Stimulated activated CD4-positive, alpha-beta T cell treated with anti-CD3 and anti-CD28 coated beads, Interleukin-12 subunit alpha, Interleukin-12 subunit beta, amount 100 ng/mL, for 48 hours (primary cell): Measurements from ENCODE around the gene TLR1.
"Not testable (repeated sequence)": the region's sequence is repeated elsewhere in the genome, so short reads cannot be mapped to it uniquely, and the experiment has no call there.

Source experiments
- DNase-seq, 3 donors: peaks; one replicate each; pipeline ENCODE4 v3.0.0-alpha.2; 2020; ENCODE audit warnings: low read depth in 2 of 3, low spot score in 1 of 3

Gene TLR1

DNA sequence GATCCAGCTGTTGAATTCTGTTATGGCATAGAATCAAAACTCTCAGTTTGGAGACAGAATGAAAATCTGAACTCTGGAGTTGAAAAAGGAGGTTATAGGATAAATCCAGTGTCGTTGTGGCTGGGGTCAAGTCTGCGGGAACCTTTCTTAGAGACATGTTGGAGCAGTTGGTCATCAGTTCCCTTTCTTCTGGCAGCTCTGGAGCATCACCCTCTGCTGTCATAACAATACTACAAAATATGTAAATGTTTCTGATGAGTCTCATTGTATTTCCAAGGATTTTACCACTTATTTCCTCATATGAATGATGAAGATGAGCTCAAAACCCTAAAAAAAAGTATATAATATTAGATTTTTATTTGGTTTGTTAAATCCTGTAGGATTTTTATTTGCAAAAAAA lies 29.3 kb downstream of the TLR1 start:
- no peak for DNase-seq

DNA sequence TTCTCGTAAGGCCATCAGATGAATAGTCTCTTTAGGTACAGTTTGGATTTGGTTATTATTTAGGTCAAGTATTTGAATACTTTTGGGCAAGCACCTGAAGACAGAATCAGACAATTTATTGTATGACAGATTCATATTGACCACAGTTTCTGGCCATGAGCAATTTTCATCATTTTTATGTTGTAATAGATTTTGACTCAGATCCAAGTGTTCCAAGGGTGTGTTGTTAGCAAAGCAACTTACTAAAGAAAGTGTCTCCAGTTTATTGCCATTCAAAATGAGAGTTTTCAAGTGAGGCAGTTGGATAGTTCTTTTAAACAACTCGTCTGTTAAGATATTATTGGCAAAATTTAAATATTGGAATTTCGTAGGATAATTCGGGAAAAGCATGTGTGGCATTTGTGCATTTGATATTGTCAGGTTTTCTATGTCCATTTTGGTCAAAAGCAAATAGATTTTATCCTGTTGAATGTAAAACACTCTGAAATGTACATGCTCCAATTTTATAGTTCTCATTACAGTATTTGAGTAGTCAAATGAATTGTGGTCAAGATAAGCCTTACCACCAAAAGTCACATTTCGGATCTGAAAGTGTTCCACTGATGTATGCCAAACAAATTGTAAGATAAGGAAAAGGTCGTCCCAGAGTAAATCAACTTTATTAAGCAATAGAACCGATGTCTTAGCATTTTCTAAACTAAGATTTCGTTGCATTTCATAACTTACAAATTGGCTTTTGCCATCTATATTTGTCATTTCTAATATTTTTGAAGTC lies 30.2 kb downstream of the TLR1 start:
- no peak for DNase-seq

DNA sequence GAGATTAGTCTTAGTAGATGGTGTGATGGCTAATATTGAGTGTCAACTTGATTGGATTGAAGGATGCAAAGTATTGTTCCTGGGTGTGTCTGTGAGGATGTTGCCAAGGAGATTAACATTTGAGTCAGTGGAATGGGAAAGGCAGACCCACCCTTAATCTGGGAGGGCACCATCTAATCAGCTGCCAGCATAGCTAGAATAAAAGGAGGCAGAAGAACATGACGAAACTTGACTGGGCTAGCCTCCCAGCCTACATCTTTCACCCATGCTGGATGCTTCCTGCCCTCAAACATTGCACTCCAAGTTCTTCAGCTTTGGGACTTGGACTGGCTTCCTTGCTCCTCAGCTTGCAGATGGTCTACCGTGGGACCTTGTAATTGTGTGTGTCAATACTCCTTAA lies 34.3 kb downstream of the TLR1 start:
- not testable (repeated sequence) for DNase-seq

DNA sequence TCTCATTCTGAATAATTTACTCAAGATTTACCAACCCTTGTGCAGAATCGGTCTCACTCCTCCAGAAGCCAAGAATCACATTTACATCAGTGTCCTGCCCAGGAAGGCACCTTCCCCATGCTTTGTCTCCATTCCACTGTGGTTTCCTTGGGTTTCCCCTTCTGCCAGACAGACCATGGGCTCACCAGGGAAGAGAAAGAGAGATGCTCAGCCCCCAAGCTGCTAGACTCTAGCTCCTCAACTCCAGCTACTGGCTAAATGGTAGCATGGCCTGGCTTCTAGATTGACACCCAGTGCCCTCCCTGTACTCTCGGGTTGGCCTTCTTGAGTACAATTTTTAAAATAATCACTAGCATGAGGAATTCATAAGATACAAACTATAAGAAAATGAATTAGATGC lies 34.7 kb downstream of the TLR1 start:
- no peak for DNase-seq

DNA sequence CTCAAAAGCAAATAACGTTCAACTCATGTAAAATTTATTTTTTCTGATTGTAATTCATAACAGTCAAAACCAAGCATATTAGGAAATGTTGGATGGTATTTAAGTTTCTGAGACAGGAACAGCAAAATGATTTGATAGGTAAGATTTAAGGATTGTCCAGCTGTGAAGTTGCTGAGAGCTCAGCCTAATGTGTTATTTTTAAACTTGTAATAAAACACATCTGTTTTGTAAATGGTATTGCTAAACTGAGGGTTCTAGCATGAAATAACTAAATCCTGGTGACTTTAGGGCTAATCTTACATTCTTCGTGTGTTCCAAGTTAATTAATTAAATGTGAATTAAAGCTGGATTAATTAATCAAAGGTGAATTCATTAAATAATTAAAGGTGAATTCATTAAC lies 35.1 kb downstream of the TLR1 start:
- no peak for DNase-seq

DNA sequence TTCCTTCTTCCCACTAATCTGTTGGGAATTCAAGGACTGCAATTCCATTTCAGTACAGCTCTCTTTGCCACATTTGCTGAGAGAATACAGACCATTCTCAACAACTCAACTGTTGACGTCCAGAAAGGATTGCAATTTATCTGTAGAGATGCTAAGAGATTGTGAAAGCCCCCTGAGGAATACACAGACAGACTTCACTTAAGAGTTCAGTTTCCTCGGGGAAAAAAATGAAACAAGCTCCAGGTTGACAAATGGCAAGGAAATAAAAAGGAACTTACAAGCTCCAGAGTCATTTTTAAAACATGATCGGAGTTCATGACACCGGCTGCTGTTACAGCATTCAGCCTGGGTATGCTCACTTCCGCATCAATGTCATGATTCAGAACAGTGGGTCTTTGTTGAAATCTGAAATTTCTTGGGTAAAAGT lies 35.6 kb downstream of the TLR1 start:
- no peak for DNase-seq

DNA sequence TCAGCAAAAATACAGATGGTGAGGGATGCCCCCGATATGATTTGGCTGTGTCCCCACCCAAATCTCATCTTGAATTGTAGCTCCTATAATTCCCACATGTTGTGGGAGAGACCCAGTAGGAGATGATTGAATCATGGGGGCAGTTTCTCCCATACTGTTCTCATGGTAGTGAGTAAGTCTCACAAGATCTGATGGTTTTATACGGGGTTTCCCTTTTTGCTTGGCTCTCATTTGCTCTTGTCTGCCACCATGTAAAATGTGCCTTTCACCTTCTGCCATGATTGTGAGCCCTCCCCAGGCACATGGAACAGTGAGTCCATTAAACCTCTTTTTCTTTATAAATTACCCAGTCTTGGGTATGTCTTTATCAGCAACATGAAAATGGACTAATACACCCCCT lies 37.7 kb downstream of the TLR1 start:
- DNase-seq: not testable (repeated sequence)

DNA sequence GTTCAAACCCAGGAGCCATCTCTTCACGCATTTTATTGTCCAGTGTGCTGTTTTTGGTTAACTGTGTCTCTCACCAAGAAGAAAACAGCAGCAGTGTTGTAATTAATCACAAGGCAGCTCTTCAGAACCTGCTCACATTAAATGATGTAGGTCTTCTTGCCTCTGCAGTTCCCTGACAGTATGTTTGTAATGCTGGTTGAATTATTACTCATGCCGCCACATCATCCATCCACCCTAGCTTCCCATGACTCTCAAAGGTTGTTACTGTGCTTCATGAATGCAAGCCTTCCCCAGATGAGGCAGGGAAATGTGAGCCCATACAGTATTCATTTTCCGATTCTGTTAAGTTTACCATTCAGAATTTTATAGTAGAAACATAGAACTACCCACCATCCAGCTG lies 39.2 kb downstream of the TLR1 start:
- no peak for DNase-seq

DNA sequence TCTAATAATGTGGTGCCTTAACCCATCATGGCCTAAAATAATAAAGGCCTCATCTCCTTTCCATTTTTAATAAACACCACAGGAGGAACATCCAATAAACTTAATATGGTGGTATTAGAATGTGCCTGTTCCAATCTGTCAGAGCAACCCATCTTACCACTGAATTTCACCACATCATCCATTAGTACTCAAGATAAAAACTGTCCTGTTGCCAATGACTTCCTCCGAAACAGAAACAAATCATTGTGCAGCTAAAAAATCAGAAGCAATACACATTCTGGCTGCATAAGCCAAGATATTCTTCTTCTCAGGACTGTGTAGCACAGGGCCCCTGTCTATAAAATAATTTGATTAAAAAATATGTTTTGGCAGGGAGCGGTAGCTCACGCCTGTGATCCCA lies 40.3 kb downstream of the TLR1 start:
- DNase-seq: no peak

DNA sequence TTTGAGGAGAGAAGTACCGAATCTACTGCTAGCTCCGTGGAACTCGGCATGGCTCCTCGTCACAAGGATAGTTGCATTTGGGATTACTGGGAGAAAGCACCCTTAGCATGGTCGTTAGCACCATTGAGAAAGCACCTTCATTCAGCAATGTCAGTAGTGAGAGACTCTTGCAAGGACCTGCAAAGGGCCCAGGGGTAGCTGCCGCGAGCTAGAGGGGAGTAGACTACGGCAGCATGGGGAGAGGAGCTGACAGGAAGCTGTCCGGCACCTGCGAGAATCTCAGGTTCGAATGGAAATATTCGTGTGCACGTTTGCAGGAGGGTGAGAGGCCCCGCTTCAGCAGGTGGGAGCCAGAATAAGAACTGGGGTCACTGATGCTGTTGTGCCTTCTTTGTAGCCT lies 42.0 kb downstream of the TLR1 start:
- DNase-seq: no peak

DNA sequence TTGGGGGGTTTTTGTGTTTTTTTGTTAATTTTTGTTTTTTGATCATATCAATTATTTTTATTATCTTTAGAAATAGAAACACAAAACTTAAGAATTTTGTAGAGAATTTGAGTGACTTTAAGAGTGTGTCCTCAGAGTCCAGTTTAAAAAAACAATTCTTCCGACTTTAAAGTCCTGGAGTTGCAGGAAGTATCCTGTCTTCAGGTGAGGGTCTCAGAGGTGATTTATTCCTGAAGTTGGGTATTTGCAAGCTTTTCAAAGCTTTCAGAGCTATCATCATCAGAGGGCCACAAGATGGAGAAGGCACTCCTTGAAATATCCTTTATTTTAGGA lies 44.8 kb downstream of the TLR1 start:
- no peak for DNase-seq

DNA sequence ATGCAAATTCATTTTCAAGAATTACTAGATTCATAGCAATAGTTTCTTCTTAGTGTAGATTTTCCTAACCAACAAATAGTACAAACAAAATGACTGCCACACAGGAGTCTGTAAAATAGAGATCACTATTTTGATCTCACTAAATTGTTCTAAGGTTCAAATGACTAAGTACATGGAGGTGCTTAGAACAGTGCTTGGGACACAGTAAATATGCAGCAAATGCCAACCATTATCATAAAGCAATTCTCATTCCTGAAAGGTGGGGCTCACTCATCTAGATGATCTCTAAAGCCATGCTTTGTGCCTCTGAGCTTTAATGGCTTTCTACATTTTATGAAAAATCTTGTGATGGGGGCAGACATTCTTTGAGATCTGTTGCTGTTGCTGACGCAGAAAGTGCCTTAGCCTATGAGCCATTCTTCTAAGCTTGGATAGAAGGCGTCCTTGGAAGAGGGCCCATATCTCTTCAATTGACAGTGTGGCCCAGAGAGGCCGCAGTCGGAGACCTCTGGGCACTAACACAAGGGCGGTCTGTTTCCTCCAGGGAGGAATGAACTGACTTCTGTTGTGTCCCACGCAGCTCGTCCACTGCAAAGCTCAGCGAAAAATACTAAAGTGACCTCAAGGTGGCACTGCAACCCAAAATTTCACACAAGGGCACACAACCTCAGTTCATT lies 45.3 kb downstream of the TLR1 start:
- DNase-seq: peak; percentile 31 to 54 (median 45)

DNA sequence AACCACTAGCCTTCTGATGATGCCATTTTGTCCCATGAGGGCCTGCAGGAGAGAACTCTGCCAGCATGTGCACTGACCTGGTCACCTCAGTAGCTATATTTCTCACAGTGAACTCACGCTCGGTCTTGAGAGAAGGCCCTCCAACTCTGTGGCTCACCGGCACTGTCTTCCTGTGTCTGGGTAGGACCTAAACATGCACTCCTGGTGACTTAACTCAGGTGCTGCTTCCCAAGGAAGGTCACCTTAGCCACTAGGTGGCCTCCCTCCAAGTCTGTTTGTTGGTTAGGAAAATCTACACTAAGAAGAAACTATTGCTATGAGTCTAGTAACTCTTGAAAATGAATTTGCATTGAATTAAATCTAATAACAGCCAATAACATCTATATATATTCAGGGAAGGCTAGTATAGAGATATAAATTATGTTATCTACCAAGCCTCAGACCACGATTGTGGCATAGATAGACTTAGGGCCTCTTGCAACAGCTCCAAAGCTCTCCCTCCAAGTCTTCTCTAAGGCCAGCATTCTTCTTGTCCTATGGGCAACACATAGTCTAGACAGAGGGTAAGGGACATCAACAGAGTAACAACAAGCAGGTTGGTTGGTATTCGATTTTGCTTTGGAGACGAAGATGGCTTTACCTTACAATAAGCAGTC lies 46.5 kb downstream of the TLR1 start:
- DNase-seq: no peak

DNA sequence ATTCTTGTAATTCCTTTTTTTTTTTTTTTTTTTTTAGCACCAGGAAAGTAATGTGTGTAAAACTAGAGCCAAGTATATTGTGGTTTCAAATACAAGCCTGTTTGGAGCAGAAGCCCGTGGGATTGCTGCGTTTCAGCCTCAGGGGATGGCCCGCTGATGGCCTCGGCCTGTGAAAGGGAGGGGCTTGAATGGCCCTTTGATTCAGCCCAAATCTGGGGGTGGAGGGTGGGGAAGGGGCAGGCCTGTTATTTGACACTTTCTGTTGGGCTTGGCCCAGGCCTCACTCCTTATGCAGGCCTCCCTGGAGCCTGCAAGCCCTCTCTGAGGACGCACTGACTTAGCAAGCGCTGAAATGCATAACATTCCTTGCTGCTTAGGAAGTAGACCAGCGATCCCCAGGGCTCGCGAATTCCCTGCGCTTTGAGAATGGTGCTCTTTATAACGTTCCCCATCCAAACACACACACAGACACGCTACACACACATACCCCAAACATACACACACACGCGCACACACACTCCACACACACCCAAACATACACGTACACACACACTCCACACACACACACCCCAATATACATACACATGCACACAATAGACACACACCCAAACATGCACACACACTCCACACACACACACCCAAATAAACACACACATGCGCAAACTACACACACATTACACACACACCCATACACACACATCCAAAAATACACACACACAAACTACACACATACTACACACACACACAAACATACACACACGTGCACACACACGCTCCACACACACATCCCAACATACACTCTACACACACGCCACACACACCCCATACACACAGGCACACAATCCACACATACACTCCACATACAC lies 51.4 kb downstream of the TLR1 start:
- no peak for DNase-seq

DNA sequence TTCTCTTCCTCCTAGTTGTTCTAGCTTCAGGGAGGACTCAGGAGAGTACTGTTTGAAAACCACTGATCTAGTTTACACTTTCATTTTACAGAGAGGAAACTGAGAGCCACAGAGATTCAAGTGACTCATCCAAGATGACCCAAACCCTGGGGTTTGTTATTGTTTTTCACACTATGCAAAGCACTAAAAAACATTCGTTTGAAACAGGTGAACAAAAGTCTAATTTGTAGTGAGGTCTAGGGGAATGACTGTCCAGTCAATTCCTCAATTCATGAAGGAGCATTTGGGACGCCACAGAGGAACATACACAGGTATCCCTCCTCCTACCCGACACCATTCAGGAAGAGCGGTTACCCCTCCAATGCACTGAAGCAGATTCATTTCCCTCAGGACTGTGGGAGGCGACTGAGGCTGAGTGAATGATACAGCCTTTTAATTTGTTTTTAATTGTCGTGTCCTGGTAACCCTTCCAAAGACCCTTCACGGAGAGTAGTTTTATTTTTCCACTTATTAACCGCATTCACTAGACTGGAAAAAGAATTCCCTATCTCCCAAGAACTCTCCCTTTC lies 52.1 kb downstream of the TLR1 start:
- no peak for DNase-seq

DNA sequence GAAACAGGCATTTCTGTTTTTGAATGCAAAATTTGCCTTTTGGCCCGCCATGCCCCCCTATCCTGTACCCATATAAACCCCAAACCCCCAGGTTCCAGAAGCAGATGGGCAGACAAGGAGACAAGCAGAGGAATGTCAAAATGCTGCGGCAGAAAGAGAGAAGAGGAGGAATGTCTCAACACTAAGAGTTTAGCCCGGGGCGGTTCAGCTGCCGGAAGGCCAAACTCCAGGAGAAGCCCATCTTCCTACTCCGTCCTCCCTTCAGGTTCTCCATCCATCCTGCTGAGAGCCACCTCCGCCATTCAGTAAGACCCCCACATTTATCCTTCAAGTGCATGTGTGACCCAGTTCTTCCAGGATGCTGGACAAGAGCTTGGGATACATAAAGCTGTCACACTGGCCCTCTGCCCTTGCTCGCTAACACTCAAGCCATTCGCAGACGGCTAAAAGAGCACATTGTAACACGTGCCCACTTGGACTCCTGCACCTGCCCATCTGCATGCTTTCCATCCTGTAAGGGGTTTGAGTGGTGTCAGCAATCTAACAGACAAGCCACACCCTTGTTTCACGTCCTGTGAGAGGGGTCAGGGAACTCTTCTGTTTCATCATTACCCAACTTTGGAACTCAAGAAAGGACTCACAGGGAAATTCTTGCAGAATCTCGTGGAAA lies 53.1 kb downstream of the TLR1 start:
- DNase-seq: no peak

DNA sequence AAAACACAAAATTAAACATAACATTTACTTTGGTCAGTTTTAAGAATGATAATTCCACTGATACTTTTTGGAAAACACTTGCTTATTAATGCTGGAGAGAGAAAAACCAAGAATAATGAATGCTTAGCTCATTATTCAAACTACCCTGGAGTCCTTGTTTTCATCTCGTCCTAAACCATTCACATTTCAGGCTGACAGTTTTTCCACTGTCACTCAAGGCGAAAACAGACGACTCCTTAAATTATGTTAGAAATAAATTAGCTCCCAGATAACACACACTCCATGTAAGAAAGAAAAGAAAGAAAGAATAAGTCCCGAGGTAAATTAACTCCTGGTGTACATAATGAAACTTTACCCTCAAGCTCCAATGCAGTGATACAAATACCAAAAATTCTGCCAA lies 55.3 kb downstream of the TLR1 start:
- no peak for DNase-seq

DNA sequence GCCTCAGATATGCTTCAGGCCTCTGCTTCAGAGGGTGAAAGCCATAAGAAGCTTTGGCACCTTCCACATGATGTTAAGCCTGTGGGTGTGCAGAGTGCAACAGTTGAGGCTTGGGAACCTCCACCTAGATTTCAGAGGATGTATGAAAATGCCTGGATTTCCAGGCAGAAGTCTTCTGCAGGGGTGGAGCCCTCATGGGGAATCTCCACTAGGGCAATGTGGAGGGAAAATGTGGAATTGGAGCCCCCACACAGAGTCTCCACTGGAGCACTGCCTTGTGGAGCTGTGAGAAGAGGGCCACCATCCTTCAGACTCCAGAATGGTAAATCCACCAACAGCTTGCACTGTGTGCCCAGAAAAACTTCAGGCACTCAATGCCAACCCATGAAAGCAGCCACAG lies 57.0 kb downstream of the TLR1 start:
- DNase-seq: no peak
